ENCODE results near the gene NAALAD2. TPM values are rescaled to one million over a fixed set of nuclear protein-coding genes. Genes with fewer than 3 reads are reported as not detected.

The NAALAD2 gene
- total and polyA plus RNA-seq, 4 donors: 0.21 to 3.3 (median 1.1) TPM

GRCh38 chr11:90216611-90217010 is 82.1 kb downstream of the NAALAD2 start:
- 93% methylated on average over 5 of the region's 5 CpGs for WGBS
- no peak for TF ChIP-seq FOXA1 (IDR thresholded peaks at IDR 0.05)
- TF ChIP-seq, protein P1, sequence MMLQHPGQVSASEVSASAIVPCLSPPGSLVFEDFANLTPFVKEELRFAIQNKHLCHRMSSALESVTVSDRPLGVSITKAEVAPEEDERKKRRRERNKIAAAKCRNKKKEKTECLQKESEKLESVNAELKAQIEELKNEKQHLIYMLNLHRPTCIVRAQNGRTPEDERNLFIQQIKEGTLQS (IDR thresholded peaks at IDR 0.05): no peak
- TF ChIP-seq REST (IDR thresholded peaks at IDR 0.05): no peak
- TF ChIP-seq GABPA (IDR thresholded peaks at IDR 0.05 in 1 of 2, conservative IDR thresholded peaks at IDR 0.05 in 1 of 2): no peak
- no peak for TF ChIP-seq HNF4A (conservative IDR thresholded peaks at IDR 0.05)
- TF ChIP-seq EGR1 (IDR thresholded peaks at IDR 0.05; ENCODE audit: low read depth in 2 of 2): no peak

DNA sequence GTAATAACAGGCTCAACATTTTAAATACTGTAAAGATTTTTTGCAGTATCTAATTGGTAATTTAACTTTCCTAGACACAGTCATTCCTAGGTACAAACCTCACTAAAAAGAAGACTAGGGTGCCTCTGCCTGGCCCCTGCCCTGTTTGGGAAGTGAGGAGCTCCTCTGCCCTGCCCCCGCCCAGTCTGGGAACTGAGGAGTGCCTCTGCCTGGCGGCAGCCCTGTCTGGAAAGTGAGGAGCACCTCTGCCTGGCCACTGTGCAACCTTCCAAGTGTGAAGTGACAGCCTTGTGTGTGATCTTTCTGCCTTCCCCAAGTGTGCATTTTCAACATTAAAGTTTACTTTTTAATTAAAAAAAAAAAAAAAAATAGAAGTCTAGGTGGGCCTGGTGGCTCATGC is 84.1 kb downstream of the NAALAD2 start:
- 83% methylated on average over 2 of the region's 2 CpGs for WGBS
- H3K4me1 ChIP-seq (ENCODE audit: control insufficient read depth in 4 of 4, insufficient read depth in 4 of 4, low read length in 3 of 4): peaks cover 2 to 25% (median 7%) of the 10 kb centered on the region in 4 donors

More at GRCh38 chr11:90216611-90217010, 82.1 kb downstream of the NAALAD2 start:
- Histone ChIP-seq H3K27ac (ENCODE audit: low read depth in 1 of 2, low read length in 2 of 2) (no peak overlapping the region), H3K9ac (ENCODE audit: low read depth in 1 of 2, low read length in 2 of 2) (no peak overlapping the region), H3K36me3 (ENCODE audit: control insufficient read depth in 4 of 4, insufficient read depth in 3 of 4, low read depth in 1 of 4, low read length in 3 of 4) (peaks cover 1 to 20% (median 7%) of the 10 kb centered on the region in 4 donors), H3K4me3 (ENCODE audit: low read depth in 1 of 3, low read length in 3 of 3) (no peak overlapping the region), H3K27me3 (ENCODE audit: control insufficient read depth in 4 of 4, insufficient read depth in 4 of 4, low read length in 3 of 4) (no peaks in the 10 kb centered on the region), H3K9me3 (ENCODE audit: control insufficient read depth in 4 of 4, low read length in 3 of 4) (no peaks in the 10 kb centered on the region), H3K4me1 (ENCODE audit: control insufficient read depth in 4 of 4, insufficient read depth in 4 of 4, low read length in 3 of 4) (peaks cover 2 to 17% (median 6%) of the 10 kb centered on the region in 4 donors)
- no peak for DNase-seq (ENCODE audit: low spot score)

GRCh38 chr11:90219438-90219837 is 85.0 kb downstream of the NAALAD2 start:
- no peak for TF ChIP-seq HNF4G (IDR thresholded peaks at IDR 0.05)
- TF ChIP-seq GABPA (IDR thresholded peaks at IDR 0.05 in 1 of 2, conservative IDR thresholded peaks at IDR 0.05 in 1 of 2): no peak
- no peak for TF ChIP-seq SP1 (IDR thresholded peaks at IDR 0.05)
- TF ChIP-seq FOXA2 (IDR thresholded peaks at IDR 0.05): no peak
- no peak for TF ChIP-seq CTCF (IDR thresholded peaks at IDR 0.05; ENCODE audit: low read depth, low read length, missing input control)
- no peak for TF ChIP-seq RXRA (IDR thresholded peaks at IDR 0.05)
- TF ChIP-seq REST (IDR thresholded peaks at IDR 0.05): no peak
- Histone ChIP-seq H3K4me3 (ENCODE audit: low read depth in 1 of 3, low read length in 3 of 3) (no peak overlapping the region), H3K9me3 (ENCODE audit: control insufficient read depth in 4 of 4, low read length in 3 of 4) (no peaks in the 10 kb centered on the region), H3K27ac (ENCODE audit: low read depth in 1 of 2, low read length in 2 of 2) (no peak overlapping the region), H3K27me3 (ENCODE audit: control insufficient read depth in 4 of 4, insufficient read depth in 4 of 4, low read length in 3 of 4) (no peaks in the 10 kb centered on the region), H3K4me1 (ENCODE audit: control insufficient read depth in 4 of 4, insufficient read depth in 4 of 4, low read length in 3 of 4) (peaks cover 2 to 27% (median 8%) of the 10 kb centered on the region in 4 donors), H3K36me3 (ENCODE audit: control insufficient read depth in 4 of 4, insufficient read depth in 3 of 4, low read depth in 1 of 4, low read length in 3 of 4) (peaks cover 0 to 2% (median 0%) of the 10 kb centered on the region in 4 donors), H3K9ac (ENCODE audit: low read depth in 1 of 2, low read length in 2 of 2) (no peak overlapping the region)
- DNase-seq (ENCODE audit: low spot score): no peak
- 96% methylated on average over 6 of the region's 6 CpGs for WGBS

More for the DNA sequence above, 84.1 kb downstream of the NAALAD2 start:
- Histone ChIP-seq H3K9ac (ENCODE audit: low read depth in 1 of 2, low read length in 2 of 2) (no peak overlapping the region), H3K9me3 (ENCODE audit: control insufficient read depth in 4 of 4, low read length in 3 of 4) (no peaks in the 10 kb centered on the region), H3K27me3 (ENCODE audit: control insufficient read depth in 4 of 4, insufficient read depth in 4 of 4, low read length in 3 of 4) (no peaks in the 10 kb centered on the region), H3K36me3 (ENCODE audit: control insufficient read depth in 4 of 4, insufficient read depth in 3 of 4, low read depth in 1 of 4, low read length in 3 of 4) (peaks cover 0 to 4% (median 2%) of the 10 kb centered on the region in 4 donors), H3K4me3 (ENCODE audit: low read depth in 1 of 3, low read length in 3 of 3) (no peak overlapping the region), H3K27ac (ENCODE audit: low read depth in 1 of 2, low read length in 2 of 2) (no peak overlapping the region)
- DNase-seq (ENCODE audit: low spot score): no peak
- TF ChIP-seq NR2F2 (IDR thresholded peaks at IDR 0.05): no peak
- TF ChIP-seq FOXA1 (IDR thresholded peaks at IDR 0.05): no peak

Measured in liver (tissue), 9 donors.